ENCODE measurements around the gene ABHD10. TPM values are rescaled to one million over a fixed set of nuclear protein-coding genes. Genes with fewer than 3 reads are reported as not detected.
"Not testable (repeated sequence)": the region's sequence is repeated elsewhere in the genome, so short reads cannot be mapped to it uniquely, and the experiment has no call there.

The ABHD10 gene
- total RNA-seq, 1 donor from 2014 or later, result 43.6 TPM

- DNase-seq (ENCODE audit: low read depth), result no peak
These were observed 53.4 kb downstream of the ABHD10 start for GRCh38 chr3:112032098-112032731.

GRCh38 chr3:112034436-112034835 lies 55.6 kb downstream of the ABHD10 start, which contains the start of gene TMPRSS7:
Gene TMPRSS7, plus strand, starts transcription at chr3:112034736. Its CDS starts 110 bp downstream, at chr3:112034846.
- DNase-seq (ENCODE audit: low read depth), result no peak

GRCh38 chr3:112035241-112035640 lies 56.4 kb downstream of the ABHD10 start:
- no peak for DNase-seq (ENCODE audit: low read depth)

- DNase-seq (ENCODE audit: low read depth), result not testable (repeated sequence)
These were observed 58.4 kb downstream of the ABHD10 start for GRCh38 chr3:112037194-112037593.

- DNase-seq (ENCODE audit: low read depth), result peak; percentile 73
These were observed 60.0 kb downstream of the ABHD10 start for GRCh38 chr3:112038863-112039262.

GRCh38 chr3:112041321-112041720 lies 62.5 kb downstream of the ABHD10 start:
- DNase-seq (ENCODE audit: low read depth), result no peak

- DNase-seq (ENCODE audit: low read depth), result peak; percentile 62
These were observed 64.0 kb downstream of the ABHD10 start for GRCh38 chr3:112042842-112043280.

Other genes with a start within 250 kb of the ABHD10 start
- gene PHLDB2, start 119.8 kb upstream of the ABHD10 start, total RNA-seq, result 109 and 145 TPM in 2 replicates
- gene TAGLN3, start 19.9 kb downstream of the ABHD10 start, total RNA-seq, result 8.5 and 19.1 TPM in 2 replicates
- gene TMPRSS7, start 55.7 kb downstream of the ABHD10 start, total RNA-seq, result 0.15 TPM in 1 of 2 replicates, not detected in the other
- 33.1 and 68.9 TPM in 2 replicates for gene C3orf52, start 107.4 kb downstream of the ABHD10 start, total RNA-seq
- not detected in 2 replicates for gene GCSAM, start 154.2 kb downstream of the ABHD10 start, total RNA-seq